ENCODE data around the gene POLA1. TPM values are rescaled to one million over a fixed set of nuclear protein-coding genes. Genes with fewer than 3 reads are reported as not detected.

The POLA1 gene
- total and polyA plus RNA-seq, 2 of the 4 experiments (the other 2 are of a cell fraction), result 4.0 to 15.1 TPM

DNA sequence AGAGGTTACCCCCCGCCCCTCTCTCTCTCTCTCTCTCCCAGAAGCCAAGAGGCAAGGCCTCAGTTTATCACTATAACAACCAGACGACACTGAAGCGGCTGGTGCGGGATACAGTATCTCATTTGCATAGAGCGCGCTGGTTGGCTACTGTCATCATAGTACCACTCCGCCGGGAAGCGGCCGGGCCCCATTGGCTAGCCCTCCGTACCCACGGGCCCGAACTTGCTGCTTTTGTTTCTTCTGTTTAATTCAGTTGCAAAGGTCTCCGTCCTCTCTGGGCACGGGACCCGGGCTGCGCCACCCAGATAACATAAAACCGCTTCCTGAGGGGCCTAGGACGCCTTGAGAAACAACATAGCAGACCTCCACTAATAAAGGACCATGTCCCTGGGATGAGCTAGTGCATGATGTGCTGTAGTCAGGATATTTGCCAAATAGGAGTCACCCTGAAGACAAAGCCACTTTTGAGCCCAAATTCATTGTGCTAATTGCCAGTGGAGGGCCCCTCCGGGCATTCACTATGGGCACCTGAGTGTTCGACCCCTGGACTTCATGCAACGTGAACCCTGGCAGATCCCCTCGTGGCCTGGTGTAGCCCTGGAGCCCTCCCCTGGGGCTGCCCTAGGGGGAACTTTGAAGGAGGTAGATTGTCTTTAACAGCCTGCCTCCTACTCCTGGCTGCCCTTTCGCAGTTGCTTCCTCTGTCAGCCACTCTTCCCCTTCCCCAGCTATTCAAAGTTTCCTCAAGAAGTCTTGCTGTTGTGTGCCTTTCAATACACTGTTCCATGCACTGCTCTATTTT is 46.3 kb upstream of the POLA1 start, which contains the start of gene PCYT1B (continued):
- TF ChIP-seq, protein P1, sequence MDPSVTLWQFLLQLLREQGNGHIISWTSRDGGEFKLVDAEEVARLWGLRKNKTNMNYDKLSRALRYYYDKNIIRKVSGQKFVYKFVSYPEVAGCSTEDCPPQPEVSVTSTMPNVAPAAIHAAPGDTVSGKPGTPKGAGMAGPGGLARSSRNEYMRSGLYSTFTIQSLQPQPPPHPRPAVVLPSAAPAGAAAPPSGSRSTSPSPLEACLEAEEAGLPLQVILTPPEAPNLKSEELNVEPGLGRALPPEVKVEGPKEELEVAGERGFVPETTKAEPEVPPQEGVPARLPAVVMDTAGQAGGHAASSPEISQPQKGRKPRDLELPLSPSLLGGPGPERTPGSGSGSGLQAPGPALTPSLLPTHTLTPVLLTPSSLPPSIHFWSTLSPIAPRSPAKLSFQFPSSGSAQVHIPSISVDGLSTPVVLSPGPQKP (IDR thresholded peaks at IDR 0.05; ENCODE audit: borderline replicate concordance, low read depth, low read length), result no peak
- no peak for TF ChIP-seq MAZ (IDR thresholded peaks at IDR 0.05; ENCODE audit: borderline replicate concordance, low read depth, low read length)
- no peak for TF ChIP-seq SMC3 (IDR thresholded peaks at IDR 0.05; ENCODE audit: low read depth, low read length)

DNA sequence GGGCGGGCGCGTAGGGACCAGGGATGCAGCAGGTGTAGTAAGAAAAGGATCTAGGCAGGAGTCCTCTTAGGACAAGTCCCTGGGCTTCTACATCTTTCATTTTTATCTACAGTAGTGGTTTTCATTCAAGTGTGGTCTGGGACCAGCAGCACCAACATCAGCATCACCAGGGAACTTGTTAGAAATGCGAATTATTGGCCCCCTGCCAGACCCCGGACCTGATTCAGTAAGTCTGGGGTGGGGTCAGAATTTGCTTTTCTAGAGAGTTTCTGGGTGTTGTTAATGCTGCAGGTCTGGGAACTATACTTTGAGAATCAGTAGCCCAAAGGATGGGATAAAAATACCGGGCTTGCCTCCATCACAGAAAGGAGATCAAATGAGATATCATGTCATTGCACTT is 45.2 kb upstream of the POLA1 start:
- BruUV-seq (replicated peaks), result no TSS peak
- ChIA-PET CTCF (no interaction called here), POLR2A (ENCODE audit: unreplicated experiment) (no interaction called here)
- H3K23ac ChIP-seq (ENCODE audit: low read depth, low read length), result no peak overlapping the region
- in situ Hi-C loops (cut with MboI; ENCODE audit: low sequenced_read_pairs), result no loop called here
- no peak overlapping the region for H3K27ac ChIP-seq (ENCODE audit: insufficient read depth, low read length)
- H2BK5ac ChIP-seq (ENCODE audit: low read depth, low read length, poor library complexity, severe bottlenecking), result no peak overlapping the region
- dilution Hi-C loops (cut with HindIII; ENCODE audit: low sequenced_read_pairs, unreplicated experiment), result no loop called here
- H4K20me1 ChIP-seq (ENCODE audit: insufficient read depth, low read length), result no peaks in the 10 kb centered on the region
- H2AFZ ChIP-seq (replicated peaks; ENCODE audit: low read length, poor library complexity), result no peak overlapping the region
- H3K27me3 ChIP-seq (ENCODE audit: control insufficient read depth, insufficient read depth, low read length), result peaks cover 8% of the 10 kb centered on the region
- no peaks in the 10 kb centered on the region for H3K9me3 ChIP-seq (ENCODE audit: control insufficient read depth, insufficient read depth, low read length)
- H2BK120ac ChIP-seq (ENCODE audit: low read depth, low read length), result no peak overlapping the region
- H3K9me1 ChIP-seq (ENCODE audit: insufficient read depth, low read length), result no peaks in the 10 kb centered on the region
- H3K56ac ChIP-seq (ENCODE audit: extremely low read depth, insufficient read depth, low read length), result no peak overlapping the region
- H2BK15ac ChIP-seq (ENCODE audit: low read depth, low read length), result no peak overlapping the region
- H3K9ac ChIP-seq (ENCODE audit: low read depth, low read length), result no peak overlapping the region
- no peaks in the 10 kb centered on the region for H3K79me1 ChIP-seq (ENCODE audit: low read depth in 1 of 2, low read length in 2 of 2)
- WGBS, 2 experiments (ENCODE audit: extremely low coverage in 2 of 2, insufficient read length in 1 of 2), result 40% methylated on average over 1 of the region's 6 CpGs; no CpG with 5 or more reads in 1 of the 2 experiments
- no peak overlapping the region for H4K8ac ChIP-seq (ENCODE audit: low read depth in 2 of 2, low read length in 2 of 2)
- ATAC-seq (ENCODE audit: low read depth) (no peak), DNase-seq (no peak)
- no peak overlapping the region for H4K5ac ChIP-seq (ENCODE audit: low read depth, low read length)
- no peaks in the 10 kb centered on the region for H3K36me3 ChIP-seq (ENCODE audit: control insufficient read depth, insufficient read depth, low read length)
- no peak overlapping the region for H3K14ac ChIP-seq (replicated peaks; ENCODE audit: low read depth, low read length)
- no peak overlapping the region for H2BK20ac ChIP-seq (ENCODE audit: low read depth, low read length)
- intact Hi-C loops (cut with micrococcal nuclease), result no loop called here
- H2AK5ac ChIP-seq (ENCODE audit: low read depth, low read length), result no peak overlapping the region
- H3K4me2 ChIP-seq (ENCODE audit: low read depth, low read length), result no peak overlapping the region
- H3K4me1 ChIP-seq (ENCODE audit: control insufficient read depth, insufficient read depth, low read length), result no peaks in the 10 kb centered on the region
- H2AK9ac ChIP-seq (replicated peaks; ENCODE audit: low read depth, low read length, poor library complexity), result no peak overlapping the region
- no peak overlapping the region for H3K18ac ChIP-seq (ENCODE audit: low read depth, low read length)
- no peak overlapping the region for H3K4ac ChIP-seq (ENCODE audit: low read depth, low read length)
- H4K91ac ChIP-seq (ENCODE audit: insufficient read depth, low read depth, low read length), result no peak overlapping the region
- H3K4me3 ChIP-seq (ENCODE audit: insufficient read depth, low read depth, low read length), result no peak overlapping the region
- TF ChIP-seq RAD21 (IDR thresholded peaks at IDR 0.05; ENCODE audit: low read length) (no peak), RCOR1 (IDR thresholded peaks at IDR 0.05; ENCODE audit: insufficient replicate concordance, low read length) (no peak), CEBPB (IDR thresholded peaks at IDR 0.05; ENCODE audit: low read depth, low read length) (no peak), NFE2L2 (IDR thresholded peaks at IDR 0.05; ENCODE audit: low read depth, low read length) (no peak), MXI1 (IDR thresholded peaks at IDR 0.05; ENCODE audit: borderline replicate concordance, low read depth, low read length) (no peak), SMC3 (IDR thresholded peaks at IDR 0.05; ENCODE audit: low read depth, low read length) (no peak), MAFK (IDR thresholded peaks at IDR 0.05; ENCODE audit: low read depth, low read length) (no peak), RFX5 (IDR thresholded peaks at IDR 0.05; ENCODE audit: low read depth, low read length) (no peak), CHD1 (IDR thresholded peaks at IDR 0.05; ENCODE audit: low read depth, low read length) (no peak), MAZ (IDR thresholded peaks at IDR 0.05; ENCODE audit: borderline replicate concordance, low read depth, low read length) (no peak)
- TF ChIP-seq, protein P2, sequence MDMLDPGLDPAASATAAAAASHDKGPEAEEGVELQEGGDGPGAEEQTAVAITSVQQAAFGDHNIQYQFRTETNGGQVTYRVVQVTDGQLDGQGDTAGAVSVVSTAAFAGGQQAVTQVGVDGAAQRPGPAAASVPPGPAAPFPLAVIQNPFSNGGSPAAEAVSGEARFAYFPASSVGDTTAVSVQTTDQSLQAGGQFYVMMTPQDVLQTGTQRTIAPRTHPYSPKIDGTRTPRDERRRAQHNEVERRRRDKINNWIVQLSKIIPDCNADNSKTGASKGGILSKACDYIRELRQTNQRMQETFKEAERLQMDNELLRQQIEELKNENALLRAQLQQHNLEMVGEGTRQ (IDR thresholded peaks at IDR 0.05; ENCODE audit: low read depth, low read length), result no peak

All from IMR-90 (cell line).